Ovary (tissue), 3 donors: ENCODE results near the gene MTERF4.

Experiments used
- POLR2A ChIP-seq: fragments of 450-650 bp; IDR thresholded peaks from one replicate; pipeline ENCODE4 v1.6.1; 2017; ENCODE audit warnings: antibody characterized with exemption, mild to moderate bottlenecking, moderate library complexity
- TF ChIP-seq, protein P1 (sequence below), 3 donors: fragments of 450-650 bp in 2 of 3; fragments of 200-600 bp in 1 of 3; IDR thresholded peaks; one replicate each; pipeline versions ENCODE4 v1.5.1 to v1.8.0; 2016 to 2022; ENCODE audit warnings: antibody characterized with exemption in 3 of 3, mild to moderate bottlenecking in 1 of 3
- donor health status: DM: no; HTN: no; CAD: no.

- TF ChIP-seq, protein P1, sequence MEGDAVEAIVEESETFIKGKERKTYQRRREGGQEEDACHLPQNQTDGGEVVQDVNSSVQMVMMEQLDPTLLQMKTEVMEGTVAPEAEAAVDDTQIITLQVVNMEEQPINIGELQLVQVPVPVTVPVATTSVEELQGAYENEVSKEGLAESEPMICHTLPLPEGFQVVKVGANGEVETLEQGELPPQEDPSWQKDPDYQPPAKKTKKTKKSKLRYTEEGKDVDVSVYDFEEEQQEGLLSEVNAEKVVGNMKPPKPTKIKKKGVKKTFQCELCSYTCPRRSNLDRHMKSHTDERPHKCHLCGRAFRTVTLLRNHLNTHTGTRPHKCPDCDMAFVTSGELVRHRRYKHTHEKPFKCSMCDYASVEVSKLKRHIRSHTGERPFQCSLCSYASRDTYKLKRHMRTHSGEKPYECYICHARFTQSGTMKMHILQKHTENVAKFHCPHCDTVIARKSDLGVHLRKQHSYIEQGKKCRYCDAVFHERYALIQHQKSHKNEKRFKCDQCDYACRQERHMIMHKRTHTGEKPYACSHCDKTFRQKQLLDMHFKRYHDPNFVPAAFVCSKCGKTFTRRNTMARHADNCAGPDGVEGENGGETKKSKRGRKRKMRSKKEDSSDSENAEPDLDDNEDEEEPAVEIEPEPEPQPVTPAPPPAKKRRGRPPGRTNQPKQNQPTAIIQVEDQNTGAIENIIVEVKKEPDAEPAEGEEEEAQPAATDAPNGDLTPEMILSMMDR (IDR thresholded peaks at IDR 0.05), result no peak
- TF ChIP-seq POLR2A, result no peak
Measured at GRCh38 chr2:241074901-241075540, 27.1 kb downstream of the MTERF4 start.
